Uterus (tissue), 2 donors: ENCODE results near the gene SMAP1.

ENCODE experiments used
- POLR2A ChIP-seq, 2 donors: fragments of 450-650 bp; IDR thresholded peaks; one replicate each; pipeline ENCODE4 v1.6.1; 2016; ENCODE audit warnings: antibody characterized with exemption in 2 of 2, mild to moderate bottlenecking in 1 of 2, moderate library complexity in 1 of 2
- TF ChIP-seq, protein P1 (sequence below), 4 experiments: fragments of 200-600 bp in 2 of 4; fragments of 450-650 bp in 2 of 4; sonication (generic) in 2 of 4; IDR thresholded peaks; one replicate each; pipeline ENCODE4 v1.5.1; 2016 to 2019; ENCODE audit warnings: antibody characterized with exemption in 4 of 4, mild to moderate bottlenecking in 2 of 4, moderate library complexity in 1 of 4

DNA sequence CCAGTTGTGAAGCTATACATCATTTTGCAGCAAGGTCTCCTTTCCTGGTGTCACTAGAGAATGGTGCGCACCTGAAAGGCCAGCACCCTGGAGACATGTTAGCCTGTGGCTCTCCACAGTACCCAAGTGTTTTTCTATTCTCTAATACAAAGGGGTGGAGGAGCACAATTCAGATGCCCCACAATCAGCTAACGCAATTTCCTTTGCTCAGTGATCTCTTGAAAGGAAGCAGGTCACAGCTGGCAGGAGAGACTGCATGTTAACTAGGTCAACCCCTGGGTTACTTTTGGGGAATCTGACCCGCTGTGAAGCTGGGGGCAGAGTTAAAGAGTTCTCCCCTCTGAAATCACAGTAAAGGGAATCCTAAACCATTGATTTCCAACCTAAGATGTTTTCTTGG is 196.7 kb downstream of the SMAP1 start:
- TF ChIP-seq, protein P1, sequence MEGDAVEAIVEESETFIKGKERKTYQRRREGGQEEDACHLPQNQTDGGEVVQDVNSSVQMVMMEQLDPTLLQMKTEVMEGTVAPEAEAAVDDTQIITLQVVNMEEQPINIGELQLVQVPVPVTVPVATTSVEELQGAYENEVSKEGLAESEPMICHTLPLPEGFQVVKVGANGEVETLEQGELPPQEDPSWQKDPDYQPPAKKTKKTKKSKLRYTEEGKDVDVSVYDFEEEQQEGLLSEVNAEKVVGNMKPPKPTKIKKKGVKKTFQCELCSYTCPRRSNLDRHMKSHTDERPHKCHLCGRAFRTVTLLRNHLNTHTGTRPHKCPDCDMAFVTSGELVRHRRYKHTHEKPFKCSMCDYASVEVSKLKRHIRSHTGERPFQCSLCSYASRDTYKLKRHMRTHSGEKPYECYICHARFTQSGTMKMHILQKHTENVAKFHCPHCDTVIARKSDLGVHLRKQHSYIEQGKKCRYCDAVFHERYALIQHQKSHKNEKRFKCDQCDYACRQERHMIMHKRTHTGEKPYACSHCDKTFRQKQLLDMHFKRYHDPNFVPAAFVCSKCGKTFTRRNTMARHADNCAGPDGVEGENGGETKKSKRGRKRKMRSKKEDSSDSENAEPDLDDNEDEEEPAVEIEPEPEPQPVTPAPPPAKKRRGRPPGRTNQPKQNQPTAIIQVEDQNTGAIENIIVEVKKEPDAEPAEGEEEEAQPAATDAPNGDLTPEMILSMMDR (IDR thresholded peaks at IDR 0.05): no peak
- TF ChIP-seq POLR2A (IDR thresholded peaks at IDR 0.05): no peak
